OCI-LY3 (cell line): ENCODE measurements around the gene LTC4S.

Source experiments
- H2AFZ ChIP-seq: fragments of 200-600, 300-600 bp; shearing (Covaris generic); 2 replicates; pipeline ENCODE4 v1.6.0; 2014; ENCODE audit warnings: antibody characterized with exemption, low read depth, low read length
- H3K27ac ChIP-seq: fragments of 200-600, 300-600 bp; sonication (generic); 2 replicates; pipeline ENCODE4 v1.5.1; 2014; ENCODE audit warnings: mild to moderate bottlenecking, low read length, moderate library complexity, mixed read lengths
- H3K27me3 ChIP-seq: fragments of 200-600, 300-600 bp; sonication (generic); 2 replicates; pipeline ENCODE4 v1.6.1; 2014; ENCODE audit warnings: low read depth, low read length, mixed read lengths
- H3K36me3 ChIP-seq: fragments of 200-600, 300-600 bp; sonication (generic); replicated peaks from 2 replicates; pipeline ENCODE3; 2014; ENCODE audit warnings: low read depth, low read length, mixed read lengths
- H3K4me1 ChIP-seq: fragments of 300-600, 200-600 bp; sonication (generic); 2 replicates; pipeline ENCODE4 v1.6.1; 2014; ENCODE audit warnings: low read length, mixed read lengths
- H3K4me2 ChIP-seq: fragments of 200-600, 300-600 bp; sonication (generic); 2 replicates; pipeline ENCODE4 v1.6.1; 2014; ENCODE audit warnings: low read length, mixed read lengths
- H3K4me3 ChIP-seq: fragments of 300-600, 200-600 bp; sonication (generic); 2 replicates; pipeline ENCODE4 v1.5.1; 2014; ENCODE audit warnings: antibody characterized with exemption, mild to moderate bottlenecking, low read length, moderate library complexity
- H3K79me2 ChIP-seq: fragments of 300-600, 200-600 bp; shearing (Covaris generic); 2 replicates; pipeline ENCODE4 v1.6.1; 2014; ENCODE audit warnings: mild to moderate bottlenecking, low read length, mixed read lengths
- H3K9ac ChIP-seq: fragments of 300-600, 200-600 bp; shearing (Covaris generic); 2 replicates; pipeline ENCODE4 v1.6.0; 2014; ENCODE audit warnings: mild to moderate bottlenecking, low read length, moderate library complexity
- H3K9me3 ChIP-seq: fragments of 200-600, 300-600 bp; shearing (Covaris generic); 2 replicates; pipeline ENCODE4 v1.6.1; 2014; ENCODE audit warnings: low read length, mixed read lengths; ENCODE audit not compliant: insufficient read depth
- H4K20me1 ChIP-seq: fragments of 200-600, 300-600 bp; sonication (generic); 2 replicates; pipeline ENCODE4 v1.6.1; 2016; ENCODE audit warnings: low read length, mixed read lengths; ENCODE audit not compliant: insufficient read depth
- EZH2phosphoT487 ChIP-seq: fragments of 200-600 bp; shearing (Covaris generic); IDR thresholded peaks from 2 replicates; pipeline ENCODE4 v1.6.1; 2018; ENCODE audit warnings: antibody characterized with exemption, mixed run types, low read depth
- TF ChIP-seq, protein P1 (sequence below): fragments of 200-600, 300-600 bp; sonication (generic); IDR thresholded peaks from 2 replicates; pipeline ENCODE4 v1.5.1; 2014; ENCODE audit warnings: antibody characterized with exemption, low read length, low read depth

Gene LTC4S

DNA sequence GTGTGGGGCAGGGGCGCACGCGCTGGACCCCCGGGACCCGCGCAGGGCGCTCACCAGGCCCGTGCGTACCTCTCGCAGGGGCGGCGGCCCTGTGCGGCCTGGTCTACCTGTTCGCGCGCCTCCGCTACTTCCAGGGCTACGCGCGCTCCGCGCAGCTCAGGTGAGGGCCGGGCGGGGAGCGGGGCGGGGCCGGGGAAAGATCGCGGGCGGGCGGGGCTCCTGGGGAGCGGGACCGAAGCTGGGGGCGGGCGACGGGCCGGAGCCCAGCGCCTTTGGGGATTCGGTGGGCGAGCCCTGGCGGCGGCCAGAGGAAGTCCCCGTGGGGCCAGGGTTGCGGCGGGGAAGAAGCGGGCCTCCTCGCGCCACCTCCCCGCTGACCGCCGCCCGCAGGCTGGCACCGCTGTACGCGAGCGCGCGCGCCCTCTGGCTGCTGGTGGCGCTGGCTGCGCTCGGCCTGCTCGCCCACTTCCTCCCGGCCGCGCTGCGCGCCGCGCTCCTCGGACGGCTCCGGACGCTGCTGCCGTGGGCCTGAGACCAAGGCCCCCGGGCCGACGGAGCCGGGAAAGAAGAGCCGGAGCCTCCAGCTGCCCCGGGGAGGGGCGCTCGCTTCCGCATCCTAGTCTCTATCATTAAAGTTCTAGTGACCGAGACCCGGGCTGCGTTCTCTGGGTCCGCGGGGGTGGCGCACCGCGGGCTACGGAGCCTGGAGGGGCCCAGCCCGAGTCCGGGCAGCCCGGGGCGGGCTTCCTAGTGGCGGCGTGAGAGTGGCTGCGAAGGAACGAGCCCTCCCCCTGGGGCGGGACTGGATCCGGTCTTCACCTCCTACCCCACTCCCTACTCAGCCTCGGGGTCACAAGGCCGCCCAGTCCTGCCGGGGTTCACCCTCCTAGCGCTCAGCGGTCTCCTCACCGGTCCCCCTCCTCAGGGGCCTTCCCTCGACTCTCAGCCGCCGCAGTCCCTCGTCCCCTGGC lies 2.4 kb downstream of the LTC4S start:
- Histone ChIP-seq H3K36me3 (peaks cover 21% of the 10 kb centered on the region), H3K4me3 (peak overlapping the region; percentile 90), H2AFZ (no peak overlapping the region; the same call in 1 of the 2 replicates), H3K4me1 (peaks cover 14% of the 10 kb centered on the region), H3K27ac (peak overlapping the region; percentile 49), H3K27me3 (no peaks in the 10 kb centered on the region), H3K9ac (peak overlapping the region; percentile 76), H4K20me1 (no peaks in the 10 kb centered on the region), H3K9me3 (no peaks in the 10 kb centered on the region), H3K4me2 (peak overlapping the region; percentile 83), H3K79me2 (no peaks in the 10 kb centered on the region)
- TF ChIP-seq EZH2phosphoT487 = no peak
- TF ChIP-seq, protein P1, sequence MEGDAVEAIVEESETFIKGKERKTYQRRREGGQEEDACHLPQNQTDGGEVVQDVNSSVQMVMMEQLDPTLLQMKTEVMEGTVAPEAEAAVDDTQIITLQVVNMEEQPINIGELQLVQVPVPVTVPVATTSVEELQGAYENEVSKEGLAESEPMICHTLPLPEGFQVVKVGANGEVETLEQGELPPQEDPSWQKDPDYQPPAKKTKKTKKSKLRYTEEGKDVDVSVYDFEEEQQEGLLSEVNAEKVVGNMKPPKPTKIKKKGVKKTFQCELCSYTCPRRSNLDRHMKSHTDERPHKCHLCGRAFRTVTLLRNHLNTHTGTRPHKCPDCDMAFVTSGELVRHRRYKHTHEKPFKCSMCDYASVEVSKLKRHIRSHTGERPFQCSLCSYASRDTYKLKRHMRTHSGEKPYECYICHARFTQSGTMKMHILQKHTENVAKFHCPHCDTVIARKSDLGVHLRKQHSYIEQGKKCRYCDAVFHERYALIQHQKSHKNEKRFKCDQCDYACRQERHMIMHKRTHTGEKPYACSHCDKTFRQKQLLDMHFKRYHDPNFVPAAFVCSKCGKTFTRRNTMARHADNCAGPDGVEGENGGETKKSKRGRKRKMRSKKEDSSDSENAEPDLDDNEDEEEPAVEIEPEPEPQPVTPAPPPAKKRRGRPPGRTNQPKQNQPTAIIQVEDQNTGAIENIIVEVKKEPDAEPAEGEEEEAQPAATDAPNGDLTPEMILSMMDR = peak; percentile 66

DNA sequence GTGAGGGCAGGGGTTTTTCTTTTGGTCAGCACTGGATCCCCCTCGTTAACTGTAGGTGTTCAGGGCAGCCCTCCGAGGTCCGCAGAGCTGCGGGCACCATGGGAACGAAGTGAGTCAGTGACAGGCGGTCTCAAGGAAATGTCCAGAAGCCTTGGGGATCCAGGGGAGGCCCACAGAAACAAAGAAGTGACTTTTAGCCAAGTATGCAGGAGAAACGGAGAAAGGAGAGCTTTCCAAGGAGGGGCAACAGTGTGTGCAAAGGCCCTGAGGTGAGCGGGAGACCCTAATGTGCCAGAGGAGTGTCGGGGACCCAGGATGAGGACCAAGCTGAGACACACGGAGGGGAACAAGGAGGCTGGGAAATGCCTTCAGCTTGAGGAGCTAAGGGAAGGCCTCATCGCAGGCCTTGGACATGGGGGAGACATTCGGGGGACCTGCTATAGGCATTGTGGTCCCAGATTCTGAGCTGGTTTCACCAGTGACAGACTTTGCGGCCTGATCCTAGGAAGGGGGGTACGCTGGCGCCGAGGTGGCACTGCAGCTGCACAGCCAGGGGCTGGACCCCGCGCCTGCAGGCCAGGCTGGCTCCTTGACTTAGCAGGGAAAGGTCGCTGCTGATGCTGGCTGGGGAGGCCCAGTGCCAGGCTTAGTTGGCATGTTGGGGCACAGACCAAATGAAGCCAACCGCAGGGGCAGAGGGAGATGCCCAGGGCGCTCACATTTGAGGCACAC lies 3.3 kb downstream of the LTC4S start:
- H3K9ac ChIP-seq = peak overlapping the region; percentile 76; the same call in 1 of the 2 replicates
- peaks cover 14% of the 10 kb centered on the region for H3K4me1 ChIP-seq
- H3K4me3 ChIP-seq = peak overlapping the region; percentile 90
- H3K36me3 ChIP-seq = peaks cover 21% of the 10 kb centered on the region
- H3K27ac ChIP-seq = no peak overlapping the region
- H3K9me3 ChIP-seq = no peaks in the 10 kb centered on the region
- no peaks in the 10 kb centered on the region for H3K27me3 ChIP-seq
- no peaks in the 10 kb centered on the region for H3K79me2 ChIP-seq
- H3K4me2 ChIP-seq = peak overlapping the region; percentile 83
- H2AFZ ChIP-seq = no peak overlapping the region
- H4K20me1 ChIP-seq = no peaks in the 10 kb centered on the region
- TF ChIP-seq EZH2phosphoT487 = no peak
- TF ChIP-seq, protein P1 = no peak

DNA sequence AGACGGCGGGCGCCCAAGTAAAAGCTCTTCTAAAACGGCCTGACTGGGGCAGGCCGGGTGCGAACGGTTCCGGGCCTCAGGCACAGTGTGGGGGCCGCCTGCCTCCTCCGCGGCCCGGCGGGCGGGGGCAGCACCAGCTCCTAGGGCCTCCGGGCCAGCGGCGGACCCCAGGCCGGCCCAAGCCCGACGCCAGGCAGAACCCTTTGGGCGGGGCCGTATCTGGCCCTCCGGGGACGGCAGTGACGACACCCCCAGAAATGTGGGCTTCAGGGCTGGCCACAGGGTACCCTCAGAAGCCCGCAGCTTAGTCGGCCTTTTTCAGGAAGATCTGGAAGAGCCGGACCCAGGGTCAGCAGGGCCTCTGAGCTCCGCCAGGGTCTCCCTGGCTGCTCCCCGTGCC lies 4.0 kb downstream of the LTC4S start:
- Histone ChIP-seq H3K9ac (no peak overlapping the region), H3K27ac (no peak overlapping the region), H3K79me2 (no peaks in the 10 kb centered on the region), H2AFZ (no peak overlapping the region), H3K4me2 (no peak overlapping the region), H3K27me3 (no peaks in the 10 kb centered on the region), H3K36me3 (peaks cover 21% of the 10 kb centered on the region), H4K20me1 (no peaks in the 10 kb centered on the region), H3K4me3 (no peak overlapping the region), H3K9me3 (no peaks in the 10 kb centered on the region), H3K4me1 (peaks cover 14% of the 10 kb centered on the region)
- TF ChIP-seq, protein P1 = no peak
- TF ChIP-seq EZH2phosphoT487 = no peak

DNA sequence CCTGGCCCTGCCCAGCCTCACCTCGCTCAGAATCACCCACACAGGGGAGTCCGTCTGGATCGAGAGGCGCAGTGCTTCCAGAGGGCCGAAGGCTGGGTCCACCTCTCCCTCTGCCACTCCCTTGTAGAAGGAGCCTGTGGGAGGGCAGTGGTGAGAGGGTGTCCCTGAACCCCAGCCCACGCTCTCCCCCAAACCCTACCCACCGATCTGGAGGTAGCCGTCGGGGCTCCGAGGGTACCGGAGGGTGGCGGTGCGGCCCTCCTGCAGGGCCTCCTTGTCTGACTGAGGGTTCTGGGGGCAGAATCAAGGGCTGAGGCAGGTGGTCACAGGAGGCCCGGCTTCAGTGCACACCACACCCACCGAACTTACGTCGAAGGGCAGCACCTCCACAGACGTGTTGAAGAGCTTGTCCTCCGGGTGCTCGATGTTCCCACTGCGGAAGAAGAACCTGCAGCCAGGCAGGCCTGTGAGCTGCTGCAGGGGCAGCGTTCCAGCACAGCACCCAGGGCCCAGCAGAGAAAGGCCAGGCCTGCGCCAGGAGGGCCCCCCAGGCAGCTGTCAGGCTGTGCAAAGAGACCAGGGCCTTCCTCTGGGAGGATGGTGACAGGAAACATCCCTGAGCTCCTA lies 4.5 kb downstream of the LTC4S start:
- Histone ChIP-seq H3K4me1 (peaks cover 14% of the 10 kb centered on the region), H2AFZ (no peak overlapping the region), H4K20me1 (0 out of 2 replicates have a peak, but pooled peaks cover 2% of the 10 kb centered on the region), H3K9me3 (no peaks in the 10 kb centered on the region), H3K79me2 (no peaks in the 10 kb centered on the region), H3K4me2 (no peak overlapping the region), H3K36me3 (peaks cover 21% of the 10 kb centered on the region), H3K27me3 (no peaks in the 10 kb centered on the region), H3K4me3 (no peak overlapping the region), H3K9ac (no peak overlapping the region), H3K27ac (no peak overlapping the region)
- no peak for TF ChIP-seq EZH2phosphoT487
- TF ChIP-seq, protein P1 = no peak
